ENCODE results near the gene PARL. TPM values are rescaled to one million over a fixed set of nuclear protein-coding genes. Genes with fewer than 3 reads are reported as not detected.

Gene PARL
- total and polyA plus RNA-seq, 2 of the 13 experiments (the other 11 are each of a cell fraction or from before 2014, with no cell fraction given) = 46.3 to 58.6 TPM

GRCh38 chr3:183794452-183794851, 90.2 kb downstream of the PARL start (continued):
- no peak for TF ChIP-seq HNF1A (IDR thresholded peaks at IDR 0.05; ENCODE audit: low read depth)
- TF ChIP-seq HNF1A (CRISPR knock-in tag; IDR thresholded peaks at IDR 0.05; ENCODE audit: borderline replicate concordance) = no peak
- no peak for TF ChIP-seq GLI4 (CRISPR knock-in tag; IDR thresholded peaks at IDR 0.05; ENCODE audit: borderline replicate concordance)
- no peak for TF ChIP-seq HNRNPH1 (optimal IDR thresholded peaks at IDR 0.05; ENCODE audit: low read depth, low read length)

GRCh38 chr3:183792976-183793375, 91.7 kb downstream of the PARL start:
- no peak for FAIRE-seq
- in situ Hi-C loops (cut with HindIII; ENCODE audit: extremely low pct_ligation_motif_present, low pct_unique_long_range_greater_than_20kb) (no loop called here), intact Hi-C loops (cut with micrococcal nuclease; ENCODE audit: unreplicated experiment) (no loop called here)
- POLR2A ChIA-PET = no interaction called here
- ATAC-seq = no peak
- Histone ChIP-seq H3K9me3 (ENCODE audit: low read length) (no peaks in the 10 kb centered on the region), H3K4me1 (ENCODE audit: insufficient read depth, low read length) (no peaks in the 10 kb centered on the region), H3K27me3 (ENCODE audit: control insufficient read depth in 1 of 2, insufficient read depth in 2 of 2, low read length in 2 of 2) (no peaks in the 10 kb centered on the region), H3K27ac (ENCODE audit: extremely low read length, insufficient read depth, low read length) (no peak overlapping the region), H3K36me3 (replicated peaks in 1 of 2; ENCODE audit: control insufficient read depth in 1 of 2, insufficient read depth in 2 of 2, low read length in 2 of 2) (peaks cover 18 to 54% of the 10 kb centered on the region in 2 experiments), H3K4me2 (ENCODE audit: low read depth, low read length) (no peak overlapping the region), H4K20me1 (ENCODE audit: insufficient read depth, low read length) (no peaks in the 10 kb centered on the region), H2AFZ (ENCODE audit: low read length) (no peak overlapping the region), H3K9ac (ENCODE audit: insufficient read depth, low read depth, low read length) (no peak overlapping the region), H3K4me3 (replicated peaks in 1 of 3; ENCODE audit: insufficient read depth in 1 of 3, low read depth in 2 of 3, low read length in 3 of 3) (no peak overlapping the region), H3K79me2 (ENCODE audit: insufficient read depth, low read length) (no peaks in the 10 kb centered on the region)
- no peak for DNase-seq (ENCODE audit: low spot score)
- WGBS (ENCODE audit: low lambda C conversion rate) = 97% methylated on average over 6 of the region's 6 CpGs
- TF ChIP-seq TP53 (CRISPR knock-in tag; conservative IDR thresholded peaks at IDR 0.05) = no peak
- no peak for TF ChIP-seq ZBTB39 (CRISPR knock-in tag; IDR thresholded peaks at IDR 0.05)
- no peak for TF ChIP-seq DBP (CRISPR knock-in tag; IDR thresholded peaks at IDR 0.05; ENCODE audit: not compliant biosample characterization)
- no peak for TF ChIP-seq FOXA1 (IDR thresholded peaks at IDR 0.05)
- TF ChIP-seq FOXA1 (CRISPR knock-in tag; IDR thresholded peaks at IDR 0.05) = no peak
- TF ChIP-seq SIX4 (CRISPR knock-in tag; IDR thresholded peaks at IDR 0.05) = no peak
- TF ChIP-seq ZNF576 (CRISPR knock-in tag; IDR thresholded peaks at IDR 0.05) = no peak
- TF ChIP-seq ZNF768 (CRISPR knock-in tag; IDR thresholded peaks at IDR 0.05) = no peak
- TF ChIP-seq ESRRA (CRISPR knock-in tag; IDR thresholded peaks at IDR 0.05; ENCODE audit: low read depth) = no peak
- TF ChIP-seq ZKSCAN8 (CRISPR knock-in tag; IDR thresholded peaks at IDR 0.05; ENCODE audit: borderline replicate concordance) = no peak
- no peak for TF ChIP-seq ZBTB33 (CRISPR knock-in tag; IDR thresholded peaks at IDR 0.05)
- CTCF ChIA-PET (ENCODE audit: low intra/inter-chr PET ratio, low total read pairs) = no interaction called here
- no TSS peak for BruUV-seq (replicated peaks)

All from HepG2 (cell line).